ENCODE data around the gene PNLIPRP2.

Gene PNLIPRP2

DNA sequence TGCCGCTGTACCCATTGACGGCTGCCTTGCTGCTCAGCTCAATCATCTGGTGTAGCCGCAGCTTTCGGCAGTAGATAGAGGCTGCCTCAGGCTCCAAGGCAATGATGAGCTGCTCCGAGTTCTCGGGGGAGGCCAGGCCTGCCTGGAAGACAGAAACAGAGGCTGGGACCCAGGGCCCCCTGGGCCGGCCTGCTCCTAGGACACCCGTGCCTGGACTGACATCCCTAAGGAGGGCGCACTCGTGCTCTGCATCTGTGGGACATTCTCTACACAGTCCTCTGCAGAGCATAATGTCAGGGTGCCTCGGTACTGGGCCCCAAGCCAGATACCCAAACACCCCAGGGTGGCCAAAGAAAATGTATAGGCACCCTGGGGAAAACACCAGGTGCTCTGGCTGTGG lies 63.1 kb downstream of the PNLIPRP2 start:
- DNase-seq (ENCODE audit: low read depth), result no peak

DNA sequence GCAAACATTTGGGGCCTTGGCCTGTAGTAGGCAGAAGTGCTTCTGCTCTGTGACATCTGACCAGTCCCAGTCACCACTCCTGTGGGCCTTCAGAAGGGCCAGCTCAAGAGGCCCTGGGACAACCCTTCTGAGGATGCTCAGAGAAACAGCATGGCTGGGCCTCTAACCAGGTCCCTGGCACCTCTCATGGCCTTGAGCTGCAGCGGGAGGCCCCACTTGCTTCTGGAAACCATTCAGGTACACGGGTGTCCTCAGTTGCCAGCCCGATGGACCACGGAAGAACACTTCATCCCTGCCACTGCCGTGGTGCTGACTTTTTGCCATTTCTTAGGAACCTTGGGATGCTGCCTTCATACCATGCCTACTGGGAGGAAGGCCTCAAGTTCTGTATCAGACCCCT lies 64.0 kb downstream of the PNLIPRP2 start:
- no peak for DNase-seq (ENCODE audit: low read depth)

DNA sequence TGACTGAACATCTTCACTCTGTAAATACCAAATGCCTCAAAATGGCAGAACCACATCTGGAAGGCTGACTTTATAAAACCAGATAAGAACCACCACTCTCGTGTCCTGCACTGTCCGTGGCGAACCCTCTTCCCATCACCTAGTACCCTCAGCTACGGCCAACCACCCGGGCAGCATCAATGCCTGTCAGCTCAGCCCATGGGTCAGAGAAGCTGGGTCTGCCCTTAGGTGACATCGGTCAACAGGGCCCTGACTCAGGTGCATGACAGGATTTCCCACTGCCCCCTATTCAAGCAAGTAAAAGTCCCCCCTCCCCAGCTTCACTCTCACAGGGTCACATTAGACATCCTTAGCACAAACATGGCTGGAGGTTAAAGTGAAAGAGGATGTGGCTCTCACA lies 65.1 kb downstream of the PNLIPRP2 start:
- DNase-seq (ENCODE audit: low read depth), result no peak

DNA sequence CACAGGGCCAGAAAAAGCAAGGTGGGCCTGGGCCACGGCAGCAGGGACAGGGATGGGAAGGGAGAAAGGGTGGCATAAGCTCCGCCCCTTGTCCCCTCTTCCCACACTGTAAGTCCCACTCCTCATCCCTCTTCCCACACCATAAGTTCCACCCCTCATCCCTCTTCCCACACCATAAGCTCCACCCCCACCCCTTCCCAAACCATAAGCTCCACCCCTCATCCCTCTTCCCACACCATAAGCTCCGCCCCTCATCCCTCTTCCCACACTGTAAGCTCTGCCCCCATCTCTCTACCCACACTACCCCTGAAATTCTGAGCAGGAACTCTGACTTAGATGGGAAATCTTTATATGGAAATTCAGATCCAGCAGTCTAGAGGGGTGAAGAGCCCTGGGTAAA lies 65.9 kb downstream of the PNLIPRP2 start:
- no peak for DNase-seq (ENCODE audit: low read depth)

DNA sequence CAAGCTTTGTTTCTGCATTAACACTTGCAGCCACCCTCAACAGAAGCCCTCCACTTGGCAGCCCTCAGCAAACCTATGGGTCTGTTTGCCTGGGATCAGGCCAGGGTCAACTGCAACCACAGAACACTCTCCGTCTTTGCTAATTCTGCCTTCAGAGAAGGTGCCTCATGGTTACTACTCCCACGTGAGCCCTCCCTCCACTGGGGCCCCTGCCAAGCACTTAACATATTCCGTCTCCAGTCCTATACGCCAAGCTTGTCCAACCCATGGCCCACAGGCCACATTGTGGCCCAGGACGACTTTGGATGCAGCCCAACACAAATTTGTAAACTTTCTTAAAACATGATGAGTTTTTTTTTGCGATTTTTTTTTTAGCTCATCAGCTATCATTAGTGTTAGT lies 66.9 kb downstream of the PNLIPRP2 start:
- no peak for DNase-seq (ENCODE audit: low read depth)

DNA sequence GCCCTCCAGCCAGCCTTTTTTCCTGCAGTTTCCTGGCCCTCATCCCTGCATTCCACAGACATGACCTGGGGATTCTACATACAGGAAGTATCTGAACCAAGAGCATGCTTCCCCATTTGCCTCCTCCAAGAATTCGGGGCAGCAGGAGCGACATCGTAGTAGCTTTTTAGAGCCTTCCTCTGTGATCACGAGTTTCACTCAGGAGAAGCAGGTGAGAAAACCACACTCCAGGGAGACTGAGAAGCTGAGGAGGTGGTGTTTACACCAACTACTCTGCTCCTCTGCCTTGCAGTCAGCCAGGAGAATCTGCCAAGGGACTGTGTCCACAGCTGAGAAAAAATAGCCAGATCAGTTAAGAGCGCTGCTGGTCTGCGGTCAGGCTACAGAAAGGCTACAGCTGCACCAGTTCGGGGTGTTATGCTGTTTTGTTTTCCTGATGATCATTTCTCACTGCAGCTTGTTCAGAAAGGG lies 67.5 kb downstream of the PNLIPRP2 start:
- no peak for DNase-seq (ENCODE audit: low read depth)

DNA sequence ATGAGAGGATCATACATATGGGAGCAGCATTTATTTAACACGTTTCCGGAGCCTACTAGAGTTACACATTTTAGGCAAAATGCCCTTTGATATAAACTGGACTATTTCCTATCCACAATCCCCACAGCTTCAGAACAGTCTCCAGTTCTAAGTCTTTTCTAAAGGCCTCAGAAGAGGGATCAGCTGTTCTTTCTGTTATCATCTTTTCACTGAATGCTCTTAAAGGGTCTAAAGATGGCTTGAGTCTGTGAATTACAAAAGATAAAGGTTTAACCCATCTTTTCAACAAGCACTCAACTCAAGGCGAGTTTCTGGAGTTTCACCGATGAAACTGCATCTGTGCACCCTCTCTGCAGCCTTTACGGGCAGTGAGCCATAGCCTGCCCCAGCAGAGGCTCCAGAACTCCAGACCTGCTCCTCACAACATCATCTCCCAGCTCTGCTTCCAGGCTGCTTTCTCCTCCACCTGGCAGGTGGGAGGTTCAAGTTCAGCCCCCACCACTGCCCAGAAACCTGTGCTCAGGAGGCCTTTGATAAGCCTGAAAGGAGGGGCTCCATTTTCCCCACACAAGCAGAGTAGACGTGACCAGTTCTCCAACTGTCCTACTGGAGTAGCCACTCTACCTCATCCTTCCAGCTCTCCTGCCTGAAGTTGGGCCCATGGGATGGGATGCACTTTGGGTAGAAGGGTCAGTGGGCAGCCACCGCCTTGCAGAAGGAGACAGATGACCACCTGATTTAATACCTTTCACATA lies 68.2 kb downstream of the PNLIPRP2 start:
- DNase-seq (ENCODE audit: low read depth), result no peak

DNA sequence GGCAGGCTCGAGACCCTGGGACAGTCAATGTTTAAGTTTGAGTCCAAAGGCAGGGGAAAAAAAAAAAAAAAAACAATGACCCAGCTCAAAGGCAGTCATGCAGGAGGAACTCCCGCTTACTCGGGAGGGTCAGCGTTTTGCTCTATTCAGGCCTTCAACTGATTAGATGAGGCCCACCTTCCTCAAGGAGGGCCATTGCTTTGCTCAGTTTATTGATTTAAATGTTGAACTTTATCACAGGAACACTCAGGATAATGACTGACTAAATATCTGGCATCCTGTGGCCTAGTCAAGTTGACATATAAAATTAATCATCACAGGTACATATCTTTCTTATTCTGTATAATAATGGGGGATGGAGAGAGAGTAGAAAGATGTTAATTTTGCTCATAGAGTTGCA lies 69.0 kb downstream of the PNLIPRP2 start:
- DNase-seq (ENCODE audit: low read depth), result no peak

DNA sequence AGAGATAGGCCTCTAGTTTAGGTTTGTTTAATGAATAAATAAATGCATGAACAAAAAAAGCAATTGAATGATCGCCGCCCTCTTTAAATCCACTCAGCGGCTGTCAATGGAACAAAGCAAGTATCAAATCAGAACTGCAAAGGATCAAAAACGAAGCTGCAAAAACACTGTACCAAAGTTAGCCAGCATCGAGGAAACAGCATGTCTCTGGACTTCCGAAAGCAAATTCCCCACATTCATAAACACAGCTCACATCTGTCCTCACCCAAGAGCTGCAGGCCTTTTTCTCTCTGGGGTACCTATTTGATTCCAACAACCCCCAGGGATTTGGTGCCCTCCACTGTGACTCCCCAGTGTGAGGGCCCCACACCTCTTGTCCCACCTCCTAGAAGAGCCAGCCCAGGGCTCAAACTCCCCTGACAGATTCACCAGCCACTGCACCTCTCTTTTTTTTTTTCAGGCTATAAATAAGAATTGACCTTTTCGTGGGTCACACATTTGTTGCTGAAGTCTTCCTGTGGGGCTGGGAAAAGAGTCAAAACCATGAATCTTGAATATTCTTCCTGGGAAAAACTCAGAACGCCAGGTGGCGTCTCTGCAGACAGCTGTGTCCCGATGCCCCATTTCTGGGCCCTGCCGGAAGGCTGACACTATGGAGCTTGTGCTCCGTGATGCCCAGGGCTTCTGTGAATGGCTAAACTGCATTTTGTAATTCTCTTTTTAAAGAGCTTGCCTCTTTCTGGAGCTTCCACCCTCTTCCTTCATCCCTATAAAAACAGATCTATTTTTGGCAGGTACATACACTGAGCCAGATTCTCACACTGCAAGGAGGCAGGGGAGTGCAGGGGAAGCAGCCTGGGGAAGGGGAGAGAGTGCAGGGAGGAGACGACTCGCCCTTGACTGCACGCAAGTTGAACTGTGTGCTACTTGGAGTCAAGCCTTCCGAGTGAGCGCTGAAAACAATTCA lies 69.9 kb downstream of the PNLIPRP2 start:
- DNase-seq (ENCODE audit: low read depth), result no peak

DNA sequence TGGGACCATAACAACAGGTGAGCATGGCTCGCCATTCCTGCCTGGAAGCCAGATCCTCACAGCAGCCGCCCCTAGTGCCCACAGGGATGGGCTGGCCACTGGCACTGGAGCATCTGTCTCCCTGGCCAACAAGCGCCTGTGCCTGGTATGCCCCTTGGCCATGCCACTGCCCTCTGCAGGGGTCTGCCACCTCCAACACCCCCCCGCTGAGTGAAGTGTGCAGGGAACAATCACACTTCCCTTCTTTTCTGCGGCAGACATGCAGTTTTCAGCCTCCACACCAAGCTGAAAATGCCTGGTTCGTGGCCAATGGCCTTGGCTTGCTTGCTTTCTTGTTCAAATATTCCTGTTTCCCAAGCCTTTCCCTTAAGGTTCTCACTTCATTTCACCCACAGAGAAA lies 70.9 kb downstream of the PNLIPRP2 start:
- DNase-seq (ENCODE audit: low read depth), result no peak

DNA sequence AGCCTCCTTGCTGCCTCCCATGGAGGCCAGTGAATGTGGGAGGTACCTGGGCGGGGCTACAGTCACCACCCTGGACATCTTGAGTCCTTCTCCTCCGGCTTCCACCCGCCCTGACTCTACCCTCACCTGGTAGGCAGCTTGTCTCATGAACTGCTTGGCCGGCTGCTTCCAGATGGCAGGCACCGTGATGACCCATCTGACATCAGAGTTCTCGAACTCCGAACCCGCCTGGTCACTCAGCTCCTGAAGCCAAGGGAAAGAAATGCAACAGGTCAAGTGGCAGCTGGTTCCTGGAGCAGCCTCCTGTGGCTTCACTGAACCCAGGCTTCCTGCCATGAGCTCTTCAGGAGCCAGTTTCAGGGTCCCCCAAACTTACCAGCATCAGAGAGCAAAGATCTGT lies 71.5 kb downstream of the PNLIPRP2 start:
- DNase-seq (ENCODE audit: low read depth), result no peak

DNA sequence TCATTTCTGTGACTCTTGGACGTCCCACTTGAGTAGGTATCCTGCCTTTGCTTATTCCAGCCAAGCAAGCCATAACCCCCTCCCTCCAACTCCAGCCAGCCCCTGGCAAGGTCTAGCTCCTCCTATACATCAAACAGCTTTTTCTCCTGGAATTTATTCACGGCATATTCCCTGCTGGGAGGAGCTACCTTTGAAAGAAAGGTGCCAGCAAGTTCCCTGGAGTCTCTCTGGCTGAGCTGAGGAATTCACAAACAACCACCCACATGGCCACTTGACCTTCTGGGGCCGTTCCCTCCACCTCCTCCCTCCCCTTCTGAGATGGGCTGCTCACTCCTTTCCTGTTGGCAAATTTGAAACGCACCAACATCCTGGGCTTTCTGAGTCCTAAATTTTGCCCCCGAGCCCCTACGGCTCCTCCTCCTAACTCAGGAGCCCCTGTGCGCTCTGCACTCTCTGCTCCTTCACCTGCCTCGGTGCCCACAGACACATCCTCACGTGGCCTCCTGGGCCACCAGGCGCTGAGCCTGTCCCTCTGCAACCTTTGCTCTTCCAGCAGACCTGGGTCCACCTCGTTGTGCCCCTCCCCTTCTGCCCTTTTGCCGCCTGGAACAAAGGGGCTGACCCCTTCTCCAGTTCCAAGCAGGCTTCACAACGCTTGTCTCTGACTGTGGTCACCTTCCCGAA lies 73.6 kb downstream of the PNLIPRP2 start:
- no peak for DNase-seq (ENCODE audit: low read depth)
